Trophoblast cell (in vitro differentiated cells and primary cell): ENCODE results near the gene PALLD.
A peak's percentile ranks its signal among the peaks of the same experiment; 100 is the strongest.

Experiments used
- DNase-seq, 2 donors: peaks; one replicate each; pipeline ENCODE4 v3.0.0-alpha.2; 2016
- H2AFZ ChIP-seq: 2 replicates; pipeline ENCODE4 v1.6.1; 2013; ENCODE audit warnings: low read length, moderate library complexity, mild to moderate bottlenecking; ENCODE audit not compliant: insufficient read depth, poor library complexity
- H2AK5ac ChIP-seq: 2 replicates; pipeline ENCODE4 v1.6.1; 2013; ENCODE audit warnings: mild to moderate bottlenecking, low read length
- H2BK120ac ChIP-seq: 2 replicates; pipeline ENCODE4 v1.6.1; 2013; ENCODE audit warnings: low read length, mild to moderate bottlenecking, moderate library complexity; ENCODE audit not compliant: insufficient read depth, poor library complexity
- H2BK12ac ChIP-seq: 2 replicates; pipeline ENCODE4 v1.6.1; 2013; ENCODE audit warnings: mild to moderate bottlenecking, low read length, moderate library complexity
- H2BK5ac ChIP-seq: 2 replicates; pipeline ENCODE4 v1.6.1; 2013; ENCODE audit warnings: low read length, low read depth, moderate library complexity, mild to moderate bottlenecking; ENCODE audit not compliant: poor library complexity
- H3K14ac ChIP-seq: 2 replicates; pipeline ENCODE4 v1.6.1; 2013; ENCODE audit warnings: mild to moderate bottlenecking, low read length
- H3K18ac ChIP-seq: 2 replicates; pipeline ENCODE4 v1.6.1; 2013; ENCODE audit warnings: mild to moderate bottlenecking, low read length
- H3K23ac ChIP-seq: 2 replicates; pipeline ENCODE4 v1.6.1; 2013; ENCODE audit warnings: low read length
- H3K27ac ChIP-seq: 2 replicates; pipeline ENCODE4 v1.5.1; 2013; ENCODE audit warnings: low read depth, mild to moderate bottlenecking, inconsistent platforms, low read length, moderate library complexity
- H3K27me3 ChIP-seq: 2 replicates; pipeline ENCODE4 v1.6.1; 2013; ENCODE audit warnings: inconsistent platforms, mild to moderate bottlenecking, low read length, moderate library complexity; ENCODE audit not compliant: insufficient read depth
- H3K36me3 ChIP-seq, 2 experiments: 1 replicate in 1 of 2; 2 replicates in 1 of 2; pipeline ENCODE4 v1.6.1; 2013; ENCODE audit warnings: low read length in 2 of 2, mild to moderate bottlenecking in 2 of 2, moderate library complexity in 1 of 2; ENCODE audit not compliant: insufficient read depth in 2 of 2, control insufficient read depth in 1 of 2
- H3K4ac ChIP-seq: 2 replicates; pipeline ENCODE4 v1.6.1; 2013; ENCODE audit warnings: low read depth, mild to moderate bottlenecking, low read length, moderate library complexity
- H3K4me1 ChIP-seq, 2 experiments: 1 replicate in 1 of 2; 2 replicates in 1 of 2; pipeline ENCODE4 v1.6.1; 2013; ENCODE audit warnings: low read length in 2 of 2, mild to moderate bottlenecking in 2 of 2, moderate library complexity in 1 of 2; ENCODE audit not compliant: insufficient read depth in 2 of 2, control insufficient read depth in 1 of 2
- H3K4me2 ChIP-seq: 2 replicates; pipeline ENCODE4 v1.6.1; 2013; ENCODE audit warnings: inconsistent platforms, mild to moderate bottlenecking, low read length, moderate library complexity
- H3K4me3 ChIP-seq: 2 replicates; pipeline ENCODE4 v1.5.1; 2013; ENCODE audit warnings: mild to moderate bottlenecking, low read depth, low read length, inconsistent platforms
- H3K79me1 ChIP-seq: one replicate; pipeline ENCODE4 v1.6.1; 2013; ENCODE audit warnings: low read length
- H3K79me2 ChIP-seq: 2 replicates; pipeline ENCODE4 v1.6.1; 2013; ENCODE audit warnings: low read length, mild to moderate bottlenecking; ENCODE audit not compliant: control insufficient read depth, insufficient read depth, poor library complexity
- H3K9ac ChIP-seq: 2 replicates; pipeline ENCODE4 v1.6.1; 2013; ENCODE audit warnings: mild to moderate bottlenecking, low read length
- H3K9me3 ChIP-seq: 2 replicates; pipeline ENCODE4 v1.6.1; 2013; ENCODE audit warnings: low read depth, mild to moderate bottlenecking, control low read depth, inconsistent platforms, low read length; ENCODE audit not compliant: insufficient read depth
- H4K12ac ChIP-seq: 2 replicates; pipeline ENCODE4 v1.6.1; 2013; ENCODE audit warnings: low read depth, mild to moderate bottlenecking, low read length, moderate library complexity
- H4K8ac ChIP-seq: 2 replicates; pipeline ENCODE4 v1.6.1; 2013; ENCODE audit warnings: low read depth, mild to moderate bottlenecking, low read length, moderate library complexity
- H4K91ac ChIP-seq: one replicate; pipeline ENCODE4 v1.6.1; 2013; ENCODE audit warnings: low read depth, mild to moderate bottlenecking, low read length, moderate library complexity
- WGBS: extraction: QIAGEN DNeasy Blood & Tissue Kit; methylation state at CpG from one replicate; pipeline ENCODE4 v1.1.7; 2013; ENCODE audit warnings: missing lambda C conversion rate; ENCODE audit not compliant: insufficient read length, insufficient coverage; ENCODE audit errors: extremely low coverage; 5-methylcytosine and 5-hydroxymethylcytosine counted together

Gene PALLD

DNA sequence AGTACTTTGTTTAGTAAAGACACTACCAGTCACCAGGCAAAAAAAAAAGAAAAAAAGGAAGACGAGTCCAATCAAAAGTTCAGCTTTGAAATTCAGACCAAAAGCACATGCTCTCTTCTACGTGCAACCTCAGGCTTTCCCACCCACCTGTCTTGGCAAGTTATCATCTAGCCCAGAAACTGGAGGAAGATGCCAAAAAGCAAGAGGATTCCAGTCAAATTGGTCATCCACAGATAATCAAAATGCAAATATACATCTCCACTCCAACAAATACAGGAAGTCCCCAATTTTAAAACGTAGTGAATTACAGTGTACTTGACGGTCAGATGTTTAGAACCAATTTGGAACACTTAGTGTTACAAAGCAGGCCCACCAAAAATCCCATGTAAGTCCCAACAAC, 96.5 kb downstream of the PALLD start:
- Histone ChIP-seq H2BK120ac (no peak overlapping the region), H3K9me3 (no peaks in the 10 kb centered on the region), H2BK12ac (no peak overlapping the region), H3K9ac (no peak overlapping the region), H3K27me3 (no peaks in the 10 kb centered on the region), H4K12ac (no peak overlapping the region), H4K91ac (no peak overlapping the region), H3K23ac (no peak overlapping the region), H3K14ac (no peak overlapping the region), H3K18ac (no peak overlapping the region), H4K8ac (no peak overlapping the region), H3K36me3 (no peaks in the 10 kb centered on the region), H2AK5ac (no peak overlapping the region), H2BK5ac (no peak overlapping the region), H3K79me2 (no peaks in the 10 kb centered on the region), H3K4me1 (peaks cover 4 to 5% of the 10 kb centered on the region in 2 experiments), H3K4me3 (no peak overlapping the region), H3K4me2 (no peak overlapping the region), H2AFZ (no peak overlapping the region), H3K4ac (no peak overlapping the region), H3K79me1 (peaks cover 6% of the 10 kb centered on the region), H3K27ac (no peak overlapping the region)
- DNase-seq: no peak
- no CpG with 5 or more reads among the region's 4 CpGs for WGBS

DNA sequence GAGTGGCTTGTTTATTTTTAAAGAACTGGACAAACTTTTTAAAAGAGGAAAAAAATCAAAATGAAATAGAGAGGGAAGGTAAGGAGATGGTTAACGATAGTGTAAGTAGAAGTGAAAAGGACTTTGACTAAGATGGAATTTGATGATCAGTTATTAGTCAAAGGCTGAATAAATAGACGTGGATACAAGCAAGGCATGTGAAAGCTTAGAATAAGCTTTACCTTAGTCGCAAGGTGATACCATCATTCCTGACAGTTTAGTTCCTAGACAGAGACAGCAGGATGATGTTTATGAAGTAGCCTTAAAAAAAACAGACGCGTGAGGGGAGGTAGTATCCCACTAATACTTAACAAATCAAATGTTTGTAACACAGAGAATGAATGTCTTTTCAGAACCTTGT, 97.3 kb downstream of the PALLD start:
- Histone ChIP-seq H2BK12ac (no peak overlapping the region), H3K18ac (no peak overlapping the region), H3K79me2 (no peaks in the 10 kb centered on the region), H3K4ac (no peak overlapping the region), H3K9me3 (no peaks in the 10 kb centered on the region), H4K12ac (no peak overlapping the region), H2BK120ac (no peak overlapping the region), H4K8ac (no peak overlapping the region), H3K4me2 (no peak overlapping the region), H3K9ac (no peak overlapping the region), H3K27me3 (no peaks in the 10 kb centered on the region), H3K36me3 (no peaks in the 10 kb centered on the region), H4K91ac (no peak overlapping the region), H2BK5ac (no peak overlapping the region), H2AFZ (no peak overlapping the region), H3K23ac (no peak overlapping the region), H3K4me3 (no peak overlapping the region), H3K4me1 (peaks cover under 1% of the 10 kb centered on the region in 2 experiments), H2AK5ac (no peak overlapping the region), H3K14ac (no peak overlapping the region), H3K27ac (no peak overlapping the region), H3K79me1 (peaks cover 4% of the 10 kb centered on the region)
- WGBS: 100% methylated on average over 1 of the region's 5 CpGs
- no peak for DNase-seq

DNA sequence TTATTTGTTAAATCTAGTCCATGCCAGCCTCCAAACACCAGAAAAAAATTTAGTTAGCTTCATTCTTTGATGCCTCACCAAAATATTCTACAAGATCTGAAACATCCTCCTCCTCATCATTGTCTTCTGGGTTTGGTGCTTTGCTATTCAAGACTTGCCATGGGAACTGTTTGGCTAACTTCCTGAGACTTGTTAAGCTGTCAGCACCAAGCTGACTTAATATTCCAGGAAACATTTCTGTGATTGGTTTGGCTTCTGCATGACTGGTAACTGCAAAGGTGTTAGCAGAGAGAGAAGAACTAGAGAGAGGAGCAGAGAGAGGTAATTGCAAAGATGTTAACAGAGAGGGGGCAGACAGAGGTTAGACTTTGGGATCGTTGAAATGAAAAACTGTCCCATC, 101.3 kb downstream of the PALLD start:
- Histone ChIP-seq H3K79me2 (no peaks in the 10 kb centered on the region), H3K4me3 (no peak overlapping the region), H3K4me2 (no peak overlapping the region), H3K36me3 (no peaks in the 10 kb centered on the region), H4K91ac (peak overlapping the region; percentile 11), H4K8ac (no peak overlapping the region), H3K79me1 (peaks cover 5% of the 10 kb centered on the region), H3K9ac (no peak overlapping the region), H2AFZ (no peak overlapping the region), H3K18ac (no peak overlapping the region), H3K4me1 (peaks cover 0 to 9% of the 10 kb centered on the region in 2 experiments), H3K27ac (no peak overlapping the region), H3K27me3 (no peaks in the 10 kb centered on the region), H2BK5ac (no peak overlapping the region), H2AK5ac (no peak overlapping the region), H3K9me3 (no peaks in the 10 kb centered on the region), H3K4ac (no peak overlapping the region), H4K12ac (no peak overlapping the region), H2BK12ac (peak overlapping the region; percentile 44), H2BK120ac (peak overlapping the region; percentile 28), H3K14ac (no peak overlapping the region), H3K23ac (no peak overlapping the region)
- WGBS: no CpG with 5 or more reads among the region's 1 CpG
- no peak for DNase-seq

DNA sequence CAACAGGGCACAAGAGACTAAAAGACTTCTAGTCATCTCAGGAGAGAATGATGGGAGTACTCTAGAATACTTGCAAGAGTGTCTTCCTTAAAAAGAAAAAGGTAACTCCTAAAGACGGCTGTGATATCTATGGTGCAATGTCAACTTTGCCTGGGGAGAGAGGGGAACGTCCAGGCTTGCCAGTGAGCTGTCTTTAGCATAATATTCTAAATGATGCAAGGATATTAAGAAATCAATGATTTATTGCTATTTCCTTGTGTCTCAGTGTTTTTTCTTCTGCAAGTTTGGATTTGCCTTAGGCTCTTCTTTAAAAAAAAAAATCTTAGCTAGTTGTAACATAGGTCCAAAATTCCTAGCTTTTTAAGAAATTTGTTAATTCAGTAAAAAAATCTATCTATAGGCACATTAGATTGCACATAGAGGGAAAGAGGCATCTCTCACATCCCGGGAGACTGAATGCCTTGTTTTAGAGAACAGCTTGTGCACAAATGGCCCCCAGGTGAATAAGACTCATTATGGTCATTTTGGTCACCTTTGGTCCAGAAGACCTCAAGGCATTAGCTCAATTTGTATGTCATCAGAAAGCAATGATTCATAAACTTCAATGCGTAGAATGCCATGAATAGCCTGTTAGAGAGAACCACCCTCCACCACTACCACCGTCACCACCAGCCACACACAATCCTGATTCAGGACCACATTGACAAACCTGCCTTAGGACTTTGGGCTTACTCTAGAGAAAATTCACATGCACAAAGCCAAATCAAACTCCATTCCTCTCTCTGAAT, 104.1 kb downstream of the PALLD start:
- H3K4ac ChIP-seq: no peak overlapping the region
- no peak overlapping the region for H3K4me3 ChIP-seq
- no peak overlapping the region for H2AFZ ChIP-seq
- H3K9ac ChIP-seq: no peak overlapping the region
- no peak overlapping the region for H3K4me2 ChIP-seq
- DNase-seq: peak; percentile 79 to 95
- H4K8ac ChIP-seq: no peak overlapping the region
- no peaks in the 10 kb centered on the region for H3K79me2 ChIP-seq
- H3K14ac ChIP-seq: no peak overlapping the region
- H2BK12ac ChIP-seq: peak overlapping the region; percentile 12
- H2AK5ac ChIP-seq: no peak overlapping the region
- no peaks in the 10 kb centered on the region for H3K27me3 ChIP-seq
- peak overlapping the region; percentile 37 for H3K27ac ChIP-seq
- no CpG with 5 or more reads among the region's 5 CpGs for WGBS
- H3K9me3 ChIP-seq: no peaks in the 10 kb centered on the region
- H2BK120ac ChIP-seq: peak overlapping the region; percentile 28
- peak overlapping the region; percentile 14 for H2BK5ac ChIP-seq
- H3K4me1 ChIP-seq: peaks cover 3 to 15% of the 10 kb centered on the region in 2 experiments
- H4K91ac ChIP-seq: peak overlapping the region; percentile 45
- H3K23ac ChIP-seq: no peak overlapping the region
- H3K79me1 ChIP-seq: peaks cover 11% of the 10 kb centered on the region
- H3K36me3 ChIP-seq: no peaks in the 10 kb centered on the region
- H4K12ac ChIP-seq: no peak overlapping the region
- no peak overlapping the region for H3K18ac ChIP-seq
